ENCODE measurements around the gene IQCF5. TPM values are rescaled to one million over a fixed set of nuclear protein-coding genes. Genes with fewer than 3 reads are reported as not detected.

IQCF5 gene
- total RNA-seq, 1 experiment from 2014 or later = not detected

GRCh38 chr3:51894939-51895338, 19.5 kb upstream of the IQCF5 start:
- Histone ChIP-seq H2AFZ (ENCODE audit: low read depth, low read length, poor library complexity, severe bottlenecking) (no peak overlapping the region), H3K4me2 (ENCODE audit: low read length) (no peak overlapping the region), H3K27me3 (ENCODE audit: insufficient read depth, low read length) (no peaks in the 10 kb centered on the region), H4K20me1 (ENCODE audit: insufficient read depth) (no peaks in the 10 kb centered on the region), H3K9me2 (ENCODE audit: insufficient read depth) (no peaks in the 10 kb centered on the region), H3K79me2 (ENCODE audit: insufficient read depth, low read length) (no peaks in the 10 kb centered on the region), H3K36me3 (ENCODE audit: control insufficient read depth in 1 of 2, insufficient read depth in 2 of 2, low read length in 2 of 2) (no peaks in the 10 kb centered on the region), H3K9ac (ENCODE audit: low read length) (no peak overlapping the region), H3K4me1 (ENCODE audit: control insufficient read depth in 1 of 2, insufficient read depth in 2 of 2, low read length in 2 of 2) (peaks cover 4 to 32% of the 10 kb centered on the region in 2 experiments; a peak in 3 of 4 replicates), H3K4me3 (replicated peaks in 1 of 2; ENCODE audit: low read depth in 1 of 2, low read length in 2 of 2) (no peak overlapping the region), H3K27ac (ENCODE audit: low read depth, low read length) (no peak overlapping the region), H3K9me3 (ENCODE audit: control insufficient read depth in 1 of 2, insufficient read depth in 1 of 2, low read depth in 1 of 2, low read length in 2 of 2) (no peaks in the 10 kb centered on the region)
- ATAC-seq = no peak
- no peak for TF ChIP-seq SRF (IDR thresholded peaks at IDR 0.05; ENCODE audit: low read depth)
- no peak for TF ChIP-seq JUND (IDR thresholded peaks at IDR 0.05)
- TF ChIP-seq ELF1 (IDR thresholded peaks at IDR 0.05; ENCODE audit: borderline replicate concordance, low read depth) = no peak
- TF ChIP-seq POLR2A (IDR thresholded peaks at IDR 0.05; ENCODE audit: borderline replicate concordance, extremely low read depth, insufficient read depth, insufficient read length) = no peak
- no peak for TF ChIP-seq SIN3A (IDR thresholded peaks at IDR 0.05; ENCODE audit: low read depth)
- no peak for TF ChIP-seq CBX3 (IDR thresholded peaks at IDR 0.05; ENCODE audit: low read depth)
- TF ChIP-seq REST (IDR thresholded peaks at IDR 0.05; ENCODE audit: low read depth) = no peak
- no peak for TF ChIP-seq CTCF (IDR thresholded peaks at IDR 0.05 in 2 of 3, conservative IDR thresholded peaks at IDR 0.05 in 1 of 3; ENCODE audit: borderline replicate concordance in 1 of 3, insufficient read depth in 1 of 3, low read depth in 2 of 3, low read length in 2 of 3)
- no peak for TF ChIP-seq EZH2 (IDR thresholded peaks at IDR 0.05)
- no peak for TF ChIP-seq EGR1 (IDR thresholded peaks at IDR 0.05; ENCODE audit: low read depth)
- TF ChIP-seq FOSL1 (IDR thresholded peaks at IDR 0.05; ENCODE audit: low read depth) = no peak
- TF ChIP-seq SP1 (IDR thresholded peaks at IDR 0.05; ENCODE audit: low read depth) = no peak
- TF ChIP-seq ATF3 (IDR thresholded peaks at IDR 0.05) = no peak
- TF ChIP-seq CEBPB (IDR thresholded peaks at IDR 0.05; ENCODE audit: low read depth) = no peak
- no TSS peak for BruUV-seq (replicated peaks)
- ChIA-PET RAD21 (ENCODE audit: low non-redundant PET in 1 of 2, low total read pairs in 2 of 2, uncharacterized antibody in 2 of 2, unreplicated experiment in 2 of 2) (no interaction called here), CTCF (no interaction called here), POLR2A (no interaction called here)
- intact Hi-C loops (cut with micrococcal nuclease) = no loop called here
- DNase-seq (ENCODE audit: low read depth, low spot score) = no peak
